GM23248 (cell line): ENCODE data around the gene ARMC7.

ENCODE experiments used
- EZH2 ChIP-seq: fragments of 200-600 bp; sonication (generic); IDR thresholded peaks from 2 replicates; pipeline ENCODE4 v1.6.1; 2018; ENCODE audit warnings: antibody characterized with exemption, mild to moderate bottlenecking; ENCODE audit not compliant: insufficient read depth, poor library complexity, severe bottlenecking
- EZH2phosphoT487 ChIP-seq: fragments of 200-600 bp; sonication (generic); IDR thresholded peaks from 2 replicates; pipeline ENCODE4 v1.6.1; 2018; ENCODE audit warnings: antibody characterized with exemption, moderate library complexity, mild to moderate bottlenecking, low read depth; ENCODE audit not compliant: insufficient read depth

DNA sequence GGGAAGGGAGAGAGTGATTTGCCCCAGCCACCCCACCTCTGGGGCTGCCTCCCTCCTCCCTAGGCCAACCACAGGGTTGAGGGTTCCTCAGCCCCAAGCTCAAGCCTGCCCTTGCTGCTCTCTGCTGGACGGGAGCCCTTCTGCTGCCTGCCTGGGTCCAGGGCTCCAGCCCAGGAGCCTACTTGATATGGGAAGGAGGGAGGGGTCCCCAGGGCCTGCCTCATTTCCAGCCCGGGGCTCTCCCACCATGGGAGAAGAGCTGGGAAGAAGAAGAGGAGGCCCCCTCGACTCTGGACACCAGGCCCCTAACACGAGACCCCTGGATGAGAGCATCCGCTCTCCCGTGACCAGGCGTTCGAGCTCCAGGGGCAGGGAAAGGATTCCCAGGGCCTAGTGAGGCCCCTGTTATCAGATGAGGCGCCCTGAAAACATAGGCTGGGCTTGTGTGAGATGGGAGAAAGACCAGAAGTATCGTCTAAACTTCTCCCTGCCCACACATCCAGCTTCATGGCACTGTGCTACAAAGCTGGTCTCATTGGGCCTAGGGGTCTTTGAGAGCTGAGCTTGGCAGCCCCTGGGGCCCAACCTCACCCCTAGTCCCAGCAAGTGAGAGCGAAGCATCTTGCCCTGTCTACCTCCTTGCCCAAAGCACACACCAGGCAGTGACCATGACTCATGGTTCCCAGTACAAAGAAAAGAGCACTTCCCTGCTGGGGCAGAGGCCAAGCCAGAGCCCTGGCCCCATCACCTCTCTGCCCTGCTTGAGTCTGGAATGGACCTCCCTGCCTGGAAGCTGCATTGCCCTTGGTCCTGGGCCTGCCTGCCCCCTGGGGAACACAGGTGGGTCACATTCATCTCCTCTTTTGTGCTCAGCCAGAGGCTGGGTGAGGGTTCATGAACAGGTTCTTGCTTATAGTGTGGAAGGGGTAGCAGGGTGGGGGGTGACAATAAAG, 21.0 kb upstream of the ARMC7 start:
- TF ChIP-seq EZH2 (no peak), EZH2phosphoT487 (no peak)
